ENCODE data around the gene RBMXL2. TPM values are rescaled to one million over a fixed set of nuclear protein-coding genes. Genes with fewer than 3 reads are reported as not detected.

The RBMXL2 gene
- total and polyA plus RNA-seq, 4 donors = 0.55 to 1.5 (median 1.2) TPM

Other genes with a start within 250 kb of the RBMXL2 start
- not detected for gene OR10A5, start 243.3 kb upstream of the RBMXL2 start, total RNA-seq
- not detected for gene OR10A5, start 243.3 kb upstream of the RBMXL2 start, polyA plus RNA-seq (ENCODE audit: insufficient read length in 2 of 2)
- not detected for gene OR10A2, start 225.9 kb upstream of the RBMXL2 start, total RNA-seq
- under 1 TPM; 0.08 to 0.21 TPM for gene OR10A2, start 225.9 kb upstream of the RBMXL2 start, polyA plus RNA-seq (ENCODE audit: insufficient read length in 2 of 2)
- gene OR10A4, start 212.4 kb upstream of the RBMXL2 start, total RNA-seq = not detected
- not detected for gene OR10A4, start 212.4 kb upstream of the RBMXL2 start, polyA plus RNA-seq (ENCODE audit: insufficient read length in 2 of 2)
- gene OR2D2, start 196.5 kb upstream of the RBMXL2 start, total RNA-seq = under 1 TPM; 0.22 to 0.40 TPM
- gene OR2D2, start 196.5 kb upstream of the RBMXL2 start, polyA plus RNA-seq (ENCODE audit: insufficient read length in 2 of 2) = not detected
- gene OR2D3, start 168.0 kb upstream of the RBMXL2 start, total RNA-seq = not detected
- not detected for gene OR2D3, start 168.0 kb upstream of the RBMXL2 start, polyA plus RNA-seq (ENCODE audit: insufficient read length in 2 of 2)
- 1 to 10 TPM; 2.5 to 2.8 TPM for gene ZNF215, start 162.6 kb upstream of the RBMXL2 start, total RNA-seq
- 1 to 10 TPM; 3.1 to 4.3 TPM for gene ZNF215, start 162.6 kb upstream of the RBMXL2 start, polyA plus RNA-seq (ENCODE audit: insufficient read length in 2 of 2)
- gene ZNF214, start 68.7 kb upstream of the RBMXL2 start, total RNA-seq = 10 to 100 TPM; 11.5 to 12.7 TPM
- 1 to 10 TPM; 5.8 to 6.8 TPM for gene ZNF214, start 68.7 kb upstream of the RBMXL2 start, polyA plus RNA-seq (ENCODE audit: insufficient read length in 2 of 2)
- gene NLRP14, start 68.5 kb upstream of the RBMXL2 start, total RNA-seq = 1 to 10 TPM; 1.2 to 2.2 TPM
- 1 to 10 TPM; 1.0 to 2.6 TPM for gene NLRP14, start 68.5 kb upstream of the RBMXL2 start, polyA plus RNA-seq (ENCODE audit: insufficient read length in 2 of 2)
- gene SYT9, start 162.9 kb downstream of the RBMXL2 start, total RNA-seq = 10 to 100 TPM; 10.1 to 22.5 TPM
- 10 to 100 TPM; 13.8 to 15.5 TPM for gene SYT9, start 162.9 kb downstream of the RBMXL2 start, polyA plus RNA-seq (ENCODE audit: insufficient read length in 2 of 2)